ENCODE results near the gene SND1.
"Not testable (repeated sequence)": the region's sequence is repeated elsewhere in the genome, so short reads cannot be mapped to it uniquely, and the experiment has no call there.

Gene SND1

DNA sequence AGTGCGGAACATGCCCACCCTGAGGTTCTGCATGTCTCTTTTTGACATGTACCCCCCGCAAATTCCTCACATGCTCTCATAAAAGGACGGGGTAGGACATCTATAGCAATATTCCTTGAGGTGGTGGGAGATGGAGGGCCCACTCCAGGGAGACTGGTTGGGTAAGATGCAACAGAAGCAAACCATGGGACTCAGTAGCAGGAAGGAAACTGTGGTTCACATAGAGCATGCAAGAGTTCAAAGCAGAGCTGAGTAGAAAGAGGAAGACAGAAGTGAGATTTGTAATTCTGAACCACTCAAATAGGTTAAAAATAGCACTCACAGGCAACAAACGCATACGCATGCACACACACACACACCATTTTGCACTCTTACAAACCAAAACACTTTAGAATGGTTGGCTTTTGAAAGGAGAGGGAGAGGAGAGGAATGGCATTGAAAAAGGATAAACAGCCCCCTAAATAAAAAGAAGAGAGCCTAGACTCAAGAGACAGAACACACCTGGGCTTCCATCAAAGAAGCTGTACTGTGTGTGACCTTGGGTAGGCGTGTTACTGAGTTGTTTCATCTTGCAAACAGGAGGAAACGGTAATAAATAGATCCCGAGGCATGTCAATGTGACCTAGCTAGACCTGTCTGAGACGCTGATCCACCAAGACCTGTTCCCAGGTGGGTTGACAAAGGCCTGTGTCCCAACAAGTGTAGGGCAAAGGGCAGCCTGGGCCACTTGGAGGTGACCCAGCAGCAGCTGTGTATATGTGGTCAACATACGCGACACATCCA is 456.8 kb downstream of the SND1 start:
- Histone ChIP-seq H3K27me3 (replicated peaks) (peaks cover 5% of the 10 kb centered on the region), H3K4me3 (ENCODE audit: low read depth, low read length) (no peak overlapping the region), H3K36me3 (replicated peaks) (no peaks in the 10 kb centered on the region), H3K27ac (no peak overlapping the region)
- in situ Hi-C loops (cut with HindIII; ENCODE audit: low pct_ligation_motif_present, low sequenced_read_pairs) = no loop called here
- TF ChIP-seq, protein P1, sequence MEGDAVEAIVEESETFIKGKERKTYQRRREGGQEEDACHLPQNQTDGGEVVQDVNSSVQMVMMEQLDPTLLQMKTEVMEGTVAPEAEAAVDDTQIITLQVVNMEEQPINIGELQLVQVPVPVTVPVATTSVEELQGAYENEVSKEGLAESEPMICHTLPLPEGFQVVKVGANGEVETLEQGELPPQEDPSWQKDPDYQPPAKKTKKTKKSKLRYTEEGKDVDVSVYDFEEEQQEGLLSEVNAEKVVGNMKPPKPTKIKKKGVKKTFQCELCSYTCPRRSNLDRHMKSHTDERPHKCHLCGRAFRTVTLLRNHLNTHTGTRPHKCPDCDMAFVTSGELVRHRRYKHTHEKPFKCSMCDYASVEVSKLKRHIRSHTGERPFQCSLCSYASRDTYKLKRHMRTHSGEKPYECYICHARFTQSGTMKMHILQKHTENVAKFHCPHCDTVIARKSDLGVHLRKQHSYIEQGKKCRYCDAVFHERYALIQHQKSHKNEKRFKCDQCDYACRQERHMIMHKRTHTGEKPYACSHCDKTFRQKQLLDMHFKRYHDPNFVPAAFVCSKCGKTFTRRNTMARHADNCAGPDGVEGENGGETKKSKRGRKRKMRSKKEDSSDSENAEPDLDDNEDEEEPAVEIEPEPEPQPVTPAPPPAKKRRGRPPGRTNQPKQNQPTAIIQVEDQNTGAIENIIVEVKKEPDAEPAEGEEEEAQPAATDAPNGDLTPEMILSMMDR (IDR thresholded peaks at IDR 0.05; ENCODE audit: low read depth, low read length, missing control alignments) = no peak
- no peak for DNase-seq

DNA sequence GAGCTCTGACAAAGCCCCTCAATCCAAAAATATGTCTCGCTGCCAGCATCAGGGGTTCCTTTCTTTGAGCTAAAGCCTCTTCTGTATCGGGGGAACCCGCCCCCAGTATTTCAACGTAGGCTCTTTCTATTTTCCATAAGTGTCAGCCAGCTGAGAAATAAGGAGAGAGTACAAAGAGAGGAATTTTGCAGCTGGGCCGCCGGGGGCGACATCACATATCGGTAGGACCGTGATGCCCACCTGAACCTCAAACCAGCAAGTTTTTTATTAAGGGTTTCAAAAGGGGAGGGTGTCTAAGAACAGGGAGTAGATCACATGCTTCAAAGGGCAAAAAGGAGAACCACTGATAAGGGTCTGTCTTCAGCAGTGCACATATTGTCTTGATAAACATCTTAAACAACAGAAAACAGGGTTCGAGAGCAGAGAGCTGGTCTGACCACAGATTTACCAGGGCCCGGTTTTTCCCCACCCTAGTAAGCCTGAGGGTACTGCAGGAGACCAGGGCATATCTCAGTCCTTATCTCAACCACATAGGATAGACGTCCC is 457.5 kb downstream of the SND1 start:
- H3K36me3 ChIP-seq (replicated peaks); H3K4me3 ChIP-seq (ENCODE audit: low read depth, low read length); H3K27ac ChIP-seq; in situ Hi-C loops (cut with HindIII; ENCODE audit: low pct_ligation_motif_present, low sequenced_read_pairs); H3K27me3 ChIP-seq (replicated peaks); DNase-seq: not testable (repeated sequence)

DNA sequence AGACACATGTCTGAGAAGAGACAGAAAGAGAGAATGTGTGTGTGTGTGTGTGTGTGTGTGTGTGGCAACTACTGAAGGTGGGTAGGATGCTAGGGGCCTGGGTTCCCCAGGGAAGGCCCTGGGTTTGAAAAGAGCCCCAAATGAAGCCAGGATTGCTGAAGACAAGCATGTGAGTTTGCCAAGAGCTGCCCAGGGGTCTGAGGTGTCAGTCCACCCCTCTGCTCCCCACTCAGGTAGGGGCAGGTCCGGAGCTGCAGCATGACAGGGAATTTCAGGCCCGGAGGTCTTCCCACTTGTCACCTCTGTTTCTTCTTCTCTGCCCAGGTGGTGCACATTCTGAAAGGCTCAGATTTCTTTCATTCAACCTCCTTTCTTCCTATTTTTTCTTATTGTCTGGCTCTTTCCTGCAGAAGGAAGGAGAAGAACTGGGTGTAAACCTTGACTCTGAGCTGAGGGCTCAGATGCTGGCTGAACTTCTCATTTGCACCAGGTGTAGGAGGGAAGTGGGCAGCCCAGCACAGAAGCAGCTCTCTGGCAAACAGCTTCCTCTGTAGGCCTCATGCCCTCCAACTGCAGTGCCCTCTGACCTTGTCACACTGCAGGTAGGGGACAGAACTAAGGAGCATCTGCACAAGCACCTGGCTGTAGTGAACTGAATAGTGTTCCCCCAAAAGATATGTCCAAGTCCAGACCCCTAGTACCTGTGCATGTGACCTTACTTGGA is 458.8 kb downstream of the SND1 start:
- no peak overlapping the region for H3K27ac ChIP-seq
- H3K27me3 ChIP-seq (replicated peaks) = peaks cover 5% of the 10 kb centered on the region
- no peaks in the 10 kb centered on the region for H3K36me3 ChIP-seq (replicated peaks)
- TF ChIP-seq, protein P1 (IDR thresholded peaks at IDR 0.05; ENCODE audit: low read depth, low read length, missing control alignments) = no peak
- no peak overlapping the region for H3K4me3 ChIP-seq (ENCODE audit: low read depth, low read length)
- in situ Hi-C loops (cut with HindIII; ENCODE audit: low pct_ligation_motif_present, low sequenced_read_pairs) = no loop called here
- DNase-seq = no peak

DNA sequence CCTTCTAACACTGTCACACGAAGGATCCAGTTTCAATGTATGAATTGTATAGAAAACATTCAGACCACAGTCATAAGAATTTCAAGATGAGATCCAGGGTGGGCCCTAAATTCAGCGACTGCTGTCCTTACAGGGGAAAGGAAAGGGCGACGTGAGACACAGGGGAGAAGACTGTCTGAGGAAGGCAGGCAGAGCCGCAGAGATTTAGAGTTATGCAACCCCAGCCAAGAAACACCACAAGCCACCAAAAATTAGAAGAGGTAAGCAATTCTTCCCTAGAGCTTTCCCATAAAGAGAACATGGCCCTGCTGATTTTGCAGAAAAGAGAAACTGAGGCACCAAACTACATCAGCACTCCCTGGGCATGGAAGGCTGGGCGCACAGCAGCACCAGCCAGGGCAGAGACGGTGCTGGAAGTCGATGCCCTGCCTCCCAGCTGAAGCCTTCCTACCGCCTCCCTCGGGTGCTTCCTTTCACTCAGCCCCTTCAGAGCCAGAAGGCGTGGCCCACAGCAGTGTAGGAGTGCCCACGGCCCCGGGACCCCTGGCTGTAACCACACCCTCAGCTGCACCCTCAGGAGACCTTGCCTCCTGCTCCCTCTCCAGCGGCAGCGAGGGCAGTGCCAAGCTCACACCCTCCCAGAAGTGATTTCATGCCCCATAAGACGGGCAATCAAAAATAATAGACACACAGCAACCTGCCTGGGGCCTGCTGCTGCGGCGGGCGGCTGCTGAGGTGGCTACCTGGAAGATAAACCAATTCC is 460.2 kb downstream of the SND1 start:
- TF ChIP-seq, protein P1 (IDR thresholded peaks at IDR 0.05; ENCODE audit: low read depth, low read length, missing control alignments) = no peak
- no peaks in the 10 kb centered on the region for H3K36me3 ChIP-seq (replicated peaks)
- H3K27ac ChIP-seq = no peak overlapping the region
- no peak overlapping the region for H3K4me3 ChIP-seq (ENCODE audit: low read depth, low read length)
- in situ Hi-C loops (cut with HindIII; ENCODE audit: low pct_ligation_motif_present, low sequenced_read_pairs) = no loop called here
- DNase-seq = no peak
- peaks cover 3% of the 10 kb centered on the region for H3K27me3 ChIP-seq (replicated peaks)

DNA sequence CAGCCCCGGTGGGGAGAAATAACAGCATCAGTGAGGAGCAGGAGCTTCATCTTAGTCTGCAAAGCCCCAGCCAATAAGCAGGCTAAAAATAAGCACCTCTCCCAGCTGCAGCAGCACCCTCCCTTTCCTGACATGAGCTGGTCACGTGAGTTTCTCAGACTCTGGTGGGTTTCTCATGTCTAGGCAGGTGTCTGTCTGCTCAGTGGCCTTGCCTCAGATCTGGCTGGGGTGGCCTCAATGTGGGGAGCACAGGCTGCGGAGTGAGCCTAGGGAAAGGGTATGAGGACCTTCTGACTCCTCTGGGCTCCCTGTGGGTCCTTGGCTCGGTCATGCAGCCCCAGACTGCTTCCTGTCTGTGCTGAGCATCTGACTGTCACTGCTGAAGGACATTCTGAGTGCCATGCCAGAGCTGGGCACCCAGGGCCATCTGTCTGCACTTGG is 460.8 kb downstream of the SND1 start:
- no peak for DNase-seq
- TF ChIP-seq, protein P1 (IDR thresholded peaks at IDR 0.05; ENCODE audit: low read depth, low read length, missing control alignments) = no peak
- no peak overlapping the region for H3K4me3 ChIP-seq (ENCODE audit: low read depth, low read length)
- in situ Hi-C loops (cut with HindIII; ENCODE audit: low pct_ligation_motif_present, low sequenced_read_pairs) = no loop called here
- H3K36me3 ChIP-seq (replicated peaks) = no peaks in the 10 kb centered on the region
- no peak overlapping the region for H3K27ac ChIP-seq
- H3K27me3 ChIP-seq (replicated peaks) = peaks cover 3% of the 10 kb centered on the region

DNA sequence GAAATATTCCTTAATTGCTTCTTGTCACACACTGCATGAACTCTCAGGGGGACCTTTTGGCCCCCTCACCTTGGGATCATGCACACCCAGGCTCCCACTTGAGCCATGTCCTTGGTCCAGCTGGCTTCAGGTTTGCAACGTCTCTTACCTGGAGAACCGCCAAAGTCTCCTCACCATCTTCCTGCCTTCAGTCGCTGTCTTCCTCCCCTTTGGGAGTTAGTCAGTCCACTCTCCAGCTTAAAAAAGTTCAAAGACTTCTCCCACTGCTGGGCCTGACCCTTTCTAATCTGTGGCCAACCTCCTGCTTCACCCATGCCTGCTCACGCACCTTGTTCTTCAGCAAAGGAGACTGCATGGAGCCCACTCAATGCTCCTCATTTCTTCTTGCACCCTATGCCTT is 461.8 kb downstream of the SND1 start:
- TF ChIP-seq, protein P1 (IDR thresholded peaks at IDR 0.05; ENCODE audit: low read depth, low read length, missing control alignments) = no peak
- Histone ChIP-seq H3K36me3 (replicated peaks) (no peaks in the 10 kb centered on the region), H3K27me3 (replicated peaks) (no peaks in the 10 kb centered on the region), H3K4me3 (ENCODE audit: low read depth, low read length) (no peak overlapping the region), H3K27ac (no peak overlapping the region)
- no peak for DNase-seq
- in situ Hi-C loops (cut with HindIII; ENCODE audit: low pct_ligation_motif_present, low sequenced_read_pairs) = no loop called here
